ENCODE measurements around the gene KCNF1. TPM values are rescaled to one million over a fixed set of nuclear protein-coding genes. Genes with fewer than 3 reads are reported as not detected.

Gene KCNF1
- total and polyA plus RNA-seq, 4 donors = 0.06 to 0.83 (median 0.26) TPM

- no peak for TF ChIP-seq CTCF (IDR thresholded peaks at IDR 0.05; ENCODE audit: control extremely low read depth, extremely low read depth)
- ATAC-seq (ENCODE audit: insufficient read depth, low FRiP score) (no peak), DNase-seq (no peak)
- H3K27ac ChIP-seq (ENCODE audit: low read depth in 1 of 2, low read length in 1 of 2) = no peak overlapping the region
- no peaks in the 10 kb centered on the region for H3K27me3 ChIP-seq (ENCODE audit: control insufficient read depth in 3 of 3, insufficient read depth in 3 of 3, low read length in 2 of 3)
- WGBS, 2 donors = 79 to 90% methylated on average over 6 of the region's 6 CpGs
- peaks cover 0 to 3% (median 0%) of the 10 kb centered on the region in 5 donors for H3K4me1 ChIP-seq (ENCODE audit: control insufficient read depth in 5 of 5, insufficient read depth in 5 of 5, low read length in 5 of 5)
- no peak overlapping the region for H3K4me3 ChIP-seq
- H3K9ac ChIP-seq (ENCODE audit: insufficient read depth in 1 of 2, low read length in 2 of 2) = no peak overlapping the region
- H3K36me3 ChIP-seq (ENCODE audit: control insufficient read depth in 4 of 4, insufficient read depth in 4 of 4, low read length in 4 of 4) = no peaks in the 10 kb centered on the region
- peaks cover 0 to 3% (median 0%) of the 10 kb centered on the region in 4 donors for H3K9me3 ChIP-seq (ENCODE audit: control insufficient read depth in 4 of 4, insufficient read depth in 3 of 4, low read length in 3 of 4)
Observed at GRCh38 chr2:10946394-10946793, 34.7 kb downstream of the KCNF1 start.

- peak in 1 of 3 donors; percentile 20 for DNase-seq
- Histone ChIP-seq H3K36me3 (ENCODE audit: control insufficient read depth in 4 of 4, insufficient read depth in 4 of 4, low read length in 4 of 4) (no peaks in the 10 kb centered on the region), H3K4me3 (no peak overlapping the region), H3K9me3 (ENCODE audit: control insufficient read depth in 4 of 4, insufficient read depth in 3 of 4, low read length in 3 of 4) (peaks cover 0 to 3% (median 0%) of the 10 kb centered on the region in 4 donors), H3K27me3 (ENCODE audit: control insufficient read depth in 3 of 3, insufficient read depth in 3 of 3, low read length in 2 of 3) (no peaks in the 10 kb centered on the region), H3K27ac (ENCODE audit: low read depth in 1 of 2, low read length in 1 of 2) (no peak overlapping the region), H3K9ac (ENCODE audit: insufficient read depth in 1 of 2, low read length in 2 of 2) (no peak overlapping the region), H3K4me1 (ENCODE audit: control insufficient read depth in 5 of 5, insufficient read depth in 5 of 5, low read length in 5 of 5) (peaks cover 0 to 3% (median 0%) of the 10 kb centered on the region in 5 donors)
- ATAC-seq (ENCODE audit: insufficient read depth, low FRiP score) = no peak
- TF ChIP-seq CTCF (IDR thresholded peaks at IDR 0.05; ENCODE audit: control extremely low read depth, extremely low read depth) = no peak
- 49 to 50% methylated on average over 10 of the region's 10 CpGs for WGBS, 2 donors
Observed at GRCh38 chr2:10947005-10947440, 35.3 kb downstream of the KCNF1 start.

- no peak for TF ChIP-seq CTCF (IDR thresholded peaks at IDR 0.05; ENCODE audit: control extremely low read depth, extremely low read depth)
- Histone ChIP-seq H3K4me1 (ENCODE audit: control insufficient read depth in 5 of 5, insufficient read depth in 5 of 5, low read length in 5 of 5) (peaks cover 0 to 3% (median 0%) of the 10 kb centered on the region in 5 donors), H3K4me3 (no peak overlapping the region), H3K27me3 (ENCODE audit: control insufficient read depth in 3 of 3, insufficient read depth in 3 of 3, low read length in 2 of 3) (no peaks in the 10 kb centered on the region), H3K9ac (ENCODE audit: insufficient read depth in 1 of 2, low read length in 2 of 2) (no peak overlapping the region), H3K27ac (ENCODE audit: low read depth in 1 of 2, low read length in 1 of 2) (no peak overlapping the region), H3K9me3 (ENCODE audit: control insufficient read depth in 4 of 4, insufficient read depth in 3 of 4, low read length in 3 of 4) (peaks cover 0 to 3% (median 0%) of the 10 kb centered on the region in 4 donors), H3K36me3 (ENCODE audit: control insufficient read depth in 4 of 4, insufficient read depth in 4 of 4, low read length in 4 of 4) (no peaks in the 10 kb centered on the region)
- no peak for DNase-seq
- 78 to 85% methylated on average over 11 of the region's 11 CpGs for WGBS, 2 donors
- ATAC-seq (ENCODE audit: insufficient read depth, low FRiP score) = no peak
Observed at GRCh38 chr2:10947446-10948187, 35.9 kb downstream of the KCNF1 start.

All from lung (tissue), 12 donors.